GM18861 (cell line): ENCODE measurements around the gene UBTD2.
"Not testable (repeated sequence)": the region's sequence is repeated elsewhere in the genome, so short reads cannot be mapped to it uniquely, and the experiment has no call there.

ENCODE experiments used
- ATAC-seq: cut with Tn5 transposase; IDR thresholded peaks from one replicate; pipeline ENCODE4 v1.9.1; 2021; ENCODE audit not compliant: unreplicated experiment

Gene UBTD2

DNA sequence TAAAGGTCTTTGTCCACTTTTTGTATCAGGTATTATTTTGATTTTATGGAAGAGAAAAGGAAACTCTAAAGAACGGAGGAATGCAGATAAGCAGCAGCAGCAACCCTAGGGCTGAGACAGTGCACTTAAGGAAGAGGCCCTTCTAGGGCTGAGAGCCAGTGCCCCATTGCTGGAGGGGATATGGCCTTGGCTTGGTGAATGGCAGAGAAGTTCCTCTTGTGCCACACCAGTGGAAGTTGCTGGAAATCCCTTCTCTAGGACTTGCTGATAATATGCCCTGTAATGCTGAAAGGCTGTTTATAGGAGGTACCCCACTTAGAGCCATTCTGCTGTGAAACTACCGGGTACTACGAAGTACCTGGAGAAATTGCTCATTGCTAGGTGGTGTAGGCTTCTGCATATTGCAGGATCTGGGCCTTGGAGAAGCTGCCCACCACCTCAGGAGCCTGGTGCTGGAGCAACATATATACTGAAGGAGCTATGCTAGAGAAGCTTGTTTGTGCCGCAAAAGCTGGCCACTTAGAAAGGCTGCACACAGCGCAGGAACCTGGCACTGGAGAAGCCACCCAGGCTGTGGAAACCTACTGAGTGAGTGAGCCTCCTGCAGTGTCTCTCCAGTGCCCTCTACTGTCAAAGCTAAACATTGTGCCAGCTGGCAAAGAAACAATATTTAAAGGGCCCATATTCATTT lies 9.6 kb upstream of the UBTD2 start:
- peak; percentile 93 for ATAC-seq

DNA sequence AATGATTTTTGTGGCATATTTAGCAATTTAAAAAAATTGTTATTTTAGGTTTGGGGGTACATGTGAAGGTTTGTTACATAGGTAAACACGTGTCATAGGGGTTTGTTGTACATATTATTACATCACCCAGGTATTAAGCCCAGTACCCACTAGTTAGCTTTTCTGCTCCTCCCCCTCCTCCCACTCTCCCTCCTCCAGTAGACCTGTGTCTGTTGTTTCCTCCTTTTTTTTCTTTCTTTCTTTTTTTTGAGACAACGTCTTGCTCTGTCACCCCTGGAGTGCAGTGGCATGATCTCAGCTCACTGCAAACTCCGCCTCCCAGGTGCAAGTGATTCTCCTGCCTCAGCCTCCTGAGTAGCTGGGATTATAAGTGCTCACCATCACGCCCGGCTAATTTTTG lies 8.3 kb upstream of the UBTD2 start:
- ATAC-seq: not testable (repeated sequence)

DNA sequence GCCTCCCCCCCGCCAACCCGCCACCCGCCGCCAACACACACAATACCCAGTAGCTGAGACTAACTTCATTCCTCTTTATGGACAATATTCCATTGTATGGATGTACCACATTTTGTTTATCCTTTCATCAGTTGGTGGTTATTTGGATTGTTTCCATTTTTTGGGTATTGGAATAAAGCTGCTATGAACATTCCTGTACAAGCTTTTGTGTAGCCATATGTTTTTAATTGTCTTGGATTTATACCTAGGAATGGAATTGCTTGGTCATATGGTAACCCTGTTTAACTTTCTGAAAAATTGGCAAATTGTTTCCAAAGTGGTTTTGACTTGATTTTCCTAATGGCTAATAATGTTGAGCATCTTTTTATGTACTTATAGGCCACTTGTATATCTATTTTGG lies 4.9 kb upstream of the UBTD2 start:
- ATAC-seq: no peak

DNA sequence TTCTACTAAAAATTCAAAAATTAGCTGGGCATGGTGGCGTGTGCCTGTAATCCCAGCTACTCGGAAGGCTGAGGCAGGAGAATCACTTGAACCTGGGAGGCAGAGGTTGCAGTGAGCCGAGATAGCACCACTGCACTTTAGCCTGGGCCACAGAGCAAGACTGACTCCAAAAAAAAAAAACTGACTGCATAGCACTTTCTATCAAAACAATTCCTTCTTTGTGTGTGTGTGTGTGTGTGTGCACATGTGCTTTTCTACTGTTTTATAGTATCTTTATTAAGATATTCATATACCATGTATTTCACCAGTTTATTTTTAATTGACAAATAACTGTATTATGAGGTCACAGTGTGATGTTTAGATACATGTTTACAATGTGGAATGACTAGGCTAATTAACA lies 3.6 kb upstream of the UBTD2 start:
- not testable (repeated sequence) for ATAC-seq

DNA sequence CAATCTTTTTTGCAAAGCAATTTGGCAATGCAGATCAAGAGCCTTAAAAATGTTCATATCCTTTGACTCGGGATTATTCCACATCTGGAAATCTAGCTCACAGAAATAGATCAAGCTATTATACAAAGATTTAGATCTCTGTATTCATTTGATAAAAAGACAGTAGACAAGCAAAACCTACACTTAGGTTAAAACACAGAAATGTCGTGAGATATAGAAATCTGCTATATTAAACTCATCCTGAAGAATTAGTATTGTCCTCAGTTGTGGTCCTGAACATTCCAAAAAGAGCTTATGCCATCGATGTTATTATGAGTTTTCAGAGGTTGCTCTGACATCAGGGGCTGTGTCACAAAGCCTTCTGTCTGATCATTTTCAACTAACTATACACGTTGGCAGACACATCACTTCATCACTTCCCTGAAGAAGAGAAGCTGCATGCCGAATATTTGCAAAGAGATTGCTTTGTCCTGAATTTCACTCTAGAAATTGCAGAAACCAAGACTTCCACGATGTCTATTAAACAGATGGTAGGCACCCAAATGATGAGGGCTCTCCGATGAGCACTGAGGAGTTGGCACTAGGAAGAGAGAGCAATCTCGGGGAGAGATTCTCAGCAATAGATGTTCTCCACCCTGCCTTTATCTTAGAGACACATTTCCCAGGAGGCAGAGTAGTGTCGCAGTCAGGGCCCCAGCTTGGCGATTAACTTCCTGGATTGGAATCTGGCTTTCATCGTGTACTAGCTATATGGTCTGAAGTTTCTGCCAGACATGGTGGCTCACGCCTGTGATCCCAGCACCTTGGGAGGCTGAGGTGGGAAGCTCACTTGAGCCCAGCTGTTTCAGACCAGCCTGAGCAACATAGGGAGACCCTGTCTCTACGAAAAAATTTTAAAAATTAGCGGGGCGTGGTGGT lies 1.9 kb upstream of the UBTD2 start:
- ATAC-seq: no peak

DNA sequence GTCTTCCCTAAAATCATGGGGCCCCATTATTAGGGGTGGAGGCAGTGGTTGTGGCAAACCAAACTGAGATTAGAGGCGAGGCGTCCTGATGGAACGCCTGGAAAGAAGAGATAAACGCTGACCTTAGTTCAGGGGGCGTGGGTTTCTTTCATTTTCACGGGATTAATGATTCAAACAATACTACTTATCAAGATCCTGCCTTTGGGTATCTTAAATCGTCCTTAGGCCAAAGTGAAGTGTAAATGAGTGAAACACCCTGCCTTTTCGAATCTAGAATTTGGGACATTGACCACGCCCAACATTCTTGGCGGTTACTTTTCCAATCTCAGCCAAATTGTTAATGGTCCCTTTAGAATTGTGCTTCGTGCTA lies 1.0 kb upstream of the UBTD2 start:
- ATAC-seq: no peak

DNA sequence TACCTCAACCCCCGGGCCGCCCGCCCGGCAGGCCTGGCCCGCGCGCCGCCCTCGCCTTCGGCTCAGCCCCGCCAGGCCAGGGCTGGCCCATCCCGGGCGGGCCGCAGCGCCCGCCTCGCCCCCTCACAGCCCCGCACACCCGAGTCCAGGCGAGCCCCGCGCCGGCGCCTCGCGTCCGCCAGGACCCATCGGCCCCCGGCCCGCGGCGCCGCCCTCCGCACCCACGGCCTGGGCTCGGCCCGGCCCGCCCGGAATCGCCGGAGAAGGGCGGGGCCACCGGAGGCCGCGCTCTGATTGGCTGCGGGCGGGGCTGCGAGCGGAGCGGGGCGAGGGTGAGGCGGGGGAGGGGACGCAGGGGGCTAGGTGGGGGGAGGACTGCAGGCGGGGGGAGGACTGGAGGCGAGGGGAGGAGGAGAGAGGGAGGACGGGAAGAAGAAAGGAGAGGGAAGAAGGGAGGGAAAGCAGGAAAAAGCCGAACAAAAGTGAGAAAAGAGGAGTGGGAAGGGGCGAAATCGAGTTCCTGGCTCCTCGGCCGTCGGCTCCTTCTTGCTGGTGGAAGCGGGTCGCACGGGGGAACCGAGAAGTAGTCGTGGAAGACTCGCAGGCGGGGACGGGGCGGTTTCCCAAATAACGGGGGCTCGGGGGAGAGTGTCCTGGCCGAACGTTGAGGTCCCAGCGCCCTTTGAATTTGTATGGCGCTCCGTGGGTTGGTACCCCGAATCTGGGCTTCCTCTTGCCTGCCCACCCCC lies 472 bp upstream of the UBTD2 start:
- peak; percentile 64 for ATAC-seq

DNA sequence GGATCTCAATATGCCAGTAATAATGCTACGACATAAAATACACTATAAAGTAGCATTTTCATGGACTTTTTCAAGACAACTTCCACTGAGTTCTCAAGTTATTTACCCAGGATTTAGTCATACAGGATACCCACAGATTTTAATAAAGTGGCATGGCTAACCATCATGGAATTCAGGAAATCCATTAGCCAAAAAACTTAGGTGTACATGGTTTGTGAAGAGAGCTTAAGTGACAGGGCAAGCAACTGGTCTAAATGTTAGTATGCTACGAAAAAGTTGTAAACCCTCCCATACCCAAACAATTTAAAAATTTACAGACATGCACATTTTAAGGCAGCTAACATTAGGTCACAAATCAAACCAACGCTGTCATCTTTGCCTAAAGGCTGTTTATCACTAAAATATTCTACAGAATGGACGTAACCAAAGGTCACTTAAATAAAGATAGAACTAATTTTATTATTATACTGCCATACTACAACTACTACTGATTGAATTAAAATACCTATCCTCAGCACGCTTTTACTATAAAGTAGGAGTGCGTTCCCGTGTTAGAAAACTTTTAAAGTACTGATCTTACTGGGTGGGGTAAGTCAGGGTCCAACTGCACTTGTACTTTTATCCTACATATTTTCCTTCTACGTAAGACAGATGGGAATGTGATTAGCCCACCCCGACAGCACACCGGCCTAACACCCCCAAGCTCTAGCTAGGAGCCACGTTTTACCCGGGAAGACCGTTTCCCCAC lies 1.1 kb downstream of the UBTD2 start:
- ATAC-seq: no peak

DNA sequence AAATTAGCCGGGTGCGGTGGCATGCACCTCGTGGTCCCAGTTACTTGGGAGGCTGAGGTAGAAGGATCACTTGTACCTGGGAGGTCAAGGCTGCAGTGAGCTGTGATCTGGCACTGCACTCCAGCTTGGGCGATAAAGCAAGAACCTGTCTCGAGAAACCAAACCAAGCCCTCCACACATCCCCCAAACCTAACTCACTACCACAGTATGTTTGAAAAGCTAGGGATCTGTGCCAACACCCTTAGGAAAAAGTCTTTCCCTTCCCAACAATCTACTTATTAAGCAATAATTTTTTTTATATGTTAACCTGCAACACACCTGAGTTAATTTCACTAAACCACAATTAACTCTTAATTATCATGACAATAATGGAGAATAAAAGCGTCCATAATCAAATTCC lies 2.2 kb downstream of the UBTD2 start:
- ATAC-seq: no peak

DNA sequence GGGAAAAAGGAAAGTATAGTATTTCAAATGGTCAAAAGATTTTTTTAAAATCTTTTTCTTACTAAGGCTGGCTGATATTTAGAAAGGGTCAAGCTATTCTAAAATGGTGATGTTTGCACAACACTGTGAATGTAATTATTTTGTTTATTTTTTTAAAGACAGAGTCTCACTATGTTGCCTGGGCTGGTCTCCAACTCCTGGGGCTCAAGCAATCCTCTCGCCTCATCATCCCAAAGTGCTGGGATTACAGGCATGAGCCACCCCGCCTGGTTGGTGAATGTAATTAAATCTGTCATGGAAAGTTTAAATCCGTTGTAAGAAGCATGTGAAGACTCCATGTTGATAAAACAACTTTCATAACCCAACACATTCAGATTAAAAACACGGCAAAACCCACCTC lies 2.6 kb downstream of the UBTD2 start:
- no peak for ATAC-seq

DNA sequence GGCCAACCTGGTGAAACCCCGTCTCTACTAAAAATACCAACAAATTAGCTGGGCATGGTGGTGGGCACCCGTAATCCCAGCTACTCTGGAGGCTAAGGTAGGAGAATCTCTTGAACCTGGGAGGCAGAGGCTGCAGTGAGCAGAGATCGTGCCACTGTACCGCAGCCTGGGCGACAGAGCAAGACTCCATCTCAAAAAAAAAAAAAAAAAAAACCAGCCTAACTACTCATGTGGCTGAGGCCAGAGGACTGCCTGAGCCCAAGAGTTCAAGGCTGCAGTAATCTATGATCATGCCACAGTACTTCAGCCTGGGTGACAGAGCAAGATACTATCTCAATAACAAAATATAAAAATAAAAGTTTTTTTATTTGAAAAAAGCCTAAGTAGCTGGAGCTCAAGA lies 3.2 kb downstream of the UBTD2 start:
- no peak for ATAC-seq

DNA sequence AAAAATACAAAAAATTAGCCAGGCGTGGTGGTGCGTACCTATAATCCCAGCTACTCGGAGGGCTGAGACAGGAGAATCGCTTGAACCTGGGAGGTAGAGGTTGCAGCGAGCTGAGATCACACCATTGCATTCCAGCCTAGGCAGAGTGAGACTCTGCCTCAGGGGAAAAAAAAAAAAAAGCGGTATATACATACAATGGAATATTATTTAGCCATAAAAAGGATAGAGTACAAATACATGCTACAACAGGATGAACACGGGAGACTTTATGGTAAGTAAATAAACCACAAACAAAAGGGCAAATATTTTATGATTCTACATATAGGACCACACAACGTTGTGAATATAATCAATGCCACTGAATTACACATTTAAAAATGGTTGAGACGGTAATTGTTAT lies 5.2 kb downstream of the UBTD2 start:
- ATAC-seq: no peak

DNA sequence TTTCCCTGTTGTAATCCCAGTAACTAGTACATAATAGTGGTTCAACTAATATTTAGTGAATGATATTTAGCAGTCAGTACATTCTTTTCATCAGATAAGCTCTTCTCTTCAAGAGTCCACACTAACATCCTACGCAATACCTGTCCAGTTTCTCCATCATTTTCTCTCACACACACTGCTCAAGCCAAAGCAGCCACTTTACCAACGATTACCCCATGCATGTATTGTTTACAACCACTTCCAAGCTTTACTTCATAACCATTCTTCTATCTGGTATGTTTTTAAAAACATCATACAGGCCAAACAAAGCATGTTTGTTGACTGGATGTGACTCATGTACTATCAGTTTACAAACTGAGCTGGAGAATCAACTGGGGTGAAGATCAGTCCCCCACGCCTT lies 7.3 kb downstream of the UBTD2 start:
- no peak for ATAC-seq

DNA sequence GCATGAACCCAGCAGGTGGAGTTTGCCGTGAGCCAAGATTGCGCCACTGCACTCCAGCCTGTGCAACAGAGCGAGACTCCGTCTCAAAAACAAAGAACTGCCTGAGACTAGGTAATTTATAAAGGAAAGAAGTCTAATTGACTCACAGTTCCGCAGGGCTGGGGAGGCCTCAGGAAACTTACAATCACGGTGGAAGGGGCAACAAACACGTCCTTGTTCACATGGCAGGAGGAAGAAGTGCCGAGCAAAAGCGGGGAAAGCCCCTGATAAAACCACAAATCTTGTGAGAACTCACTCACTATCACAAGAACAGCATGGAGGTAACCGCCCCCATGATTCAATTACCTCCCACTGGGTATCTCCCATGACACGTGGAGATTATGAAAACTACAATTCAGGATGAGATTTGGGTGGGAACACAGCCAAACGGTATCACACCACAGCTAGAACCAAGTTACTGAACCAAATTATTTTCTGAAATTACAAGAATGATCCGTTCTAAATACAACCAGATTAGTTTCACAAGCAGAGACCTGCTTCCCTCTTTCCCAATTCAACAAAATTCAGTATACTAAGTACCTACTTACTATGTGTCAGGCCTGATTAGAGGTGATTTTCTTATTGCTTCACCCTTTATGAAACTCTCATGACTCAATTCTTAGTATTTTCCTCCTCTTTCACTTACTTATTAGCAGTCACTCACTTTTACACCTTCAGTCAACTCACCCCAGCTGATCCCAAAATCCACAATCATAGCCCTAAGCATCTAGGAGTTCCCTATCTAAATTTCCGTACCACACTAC lies 8.4 kb downstream of the UBTD2 start:
- ATAC-seq: no peak

DNA sequence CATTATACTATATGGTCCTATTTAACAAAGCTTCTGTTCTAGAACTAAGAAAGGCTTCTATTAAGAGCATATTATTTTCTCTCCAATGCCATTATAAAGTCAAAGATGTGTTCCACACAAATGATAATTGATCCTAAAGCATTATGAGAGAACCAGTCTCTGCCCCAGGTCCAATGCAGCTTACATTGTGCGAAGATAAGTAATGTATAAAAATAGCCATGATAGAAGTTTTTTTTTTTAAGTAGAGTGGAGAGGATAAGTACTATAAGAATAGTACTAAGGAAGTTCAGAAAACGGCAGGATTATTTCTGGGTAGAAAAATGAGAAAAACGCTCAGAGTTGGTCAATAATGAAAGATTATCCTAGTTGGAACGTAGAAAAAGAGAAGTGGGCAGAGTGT lies 15.6 kb downstream of the UBTD2 start:
- no peak for ATAC-seq

DNA sequence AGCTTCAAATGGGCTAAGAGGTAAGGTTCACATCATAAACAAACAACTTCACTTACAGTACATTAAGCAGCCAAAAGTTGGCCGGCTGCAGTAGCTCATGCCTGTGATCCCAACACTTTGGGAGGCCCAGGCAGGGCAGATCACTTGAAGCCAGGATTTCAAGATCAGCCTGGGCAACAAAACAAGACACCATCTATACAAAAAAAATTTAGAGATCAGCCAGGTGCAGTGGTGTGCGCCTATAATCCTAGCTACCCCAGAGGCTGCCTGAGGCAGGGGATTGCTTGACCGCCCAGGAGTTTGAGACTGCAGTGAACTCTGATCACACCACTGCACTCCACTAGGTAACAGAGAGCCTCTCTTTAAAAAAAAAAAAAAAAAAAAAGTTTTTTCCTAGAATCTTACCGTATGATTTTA lies 16.9 kb downstream of the UBTD2 start:
- no peak for ATAC-seq

DNA sequence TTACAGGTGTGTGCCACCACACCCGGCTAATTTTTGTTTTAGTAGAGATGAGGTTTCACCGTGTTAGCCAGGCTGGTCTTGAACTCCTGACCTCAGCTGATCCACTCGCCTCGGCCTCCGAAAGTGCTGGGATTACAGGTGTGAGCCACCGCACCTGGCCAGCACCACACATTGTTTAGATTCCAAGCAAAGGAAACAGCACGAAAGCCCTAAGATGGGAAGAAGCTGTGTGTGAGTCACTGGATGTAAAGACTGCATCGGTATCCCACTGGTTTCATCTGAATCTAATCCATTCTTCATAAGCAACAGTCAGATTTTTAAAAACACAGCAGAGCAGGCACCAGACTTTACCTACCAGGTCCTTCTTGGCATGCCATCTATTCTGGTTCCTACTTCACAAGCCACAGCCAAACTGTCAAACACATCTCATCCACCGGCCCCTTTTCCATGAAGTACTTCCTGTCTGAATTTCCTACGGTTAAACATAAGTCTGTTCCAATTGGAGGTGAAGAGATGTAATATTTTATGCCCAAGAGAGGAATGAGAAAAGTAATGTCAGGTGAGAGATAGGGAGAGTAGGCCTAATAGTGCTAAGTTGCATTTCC lies 17.4 kb downstream of the UBTD2 start:
- no peak for ATAC-seq

DNA sequence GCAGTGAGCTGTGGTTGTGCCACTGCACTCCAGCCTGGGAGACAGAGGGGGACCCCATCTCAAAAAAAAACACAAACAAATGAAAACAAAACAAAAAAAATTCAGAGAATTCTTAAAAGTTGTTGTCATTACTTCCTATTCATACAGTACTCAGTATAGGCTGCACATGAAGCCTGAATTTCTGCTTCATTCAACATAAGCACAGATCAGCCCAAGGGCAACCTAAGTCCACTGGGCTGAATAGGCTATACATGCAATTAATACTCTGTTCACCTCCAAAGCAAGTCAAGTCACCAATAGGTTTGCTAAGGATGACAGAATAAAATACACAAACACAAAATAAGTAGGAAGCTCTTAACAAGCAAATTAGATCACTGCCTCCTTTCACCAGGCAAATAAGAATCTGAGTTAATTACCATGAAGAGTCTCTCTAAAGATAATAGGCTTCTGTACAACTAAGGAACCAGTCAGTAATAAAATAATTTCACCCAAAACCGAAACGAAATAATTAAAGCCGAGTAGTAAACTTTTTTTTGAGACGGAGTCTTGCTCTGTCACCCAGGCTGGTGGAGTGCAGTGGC lies 18.7 kb downstream of the UBTD2 start:
- no peak for ATAC-seq

DNA sequence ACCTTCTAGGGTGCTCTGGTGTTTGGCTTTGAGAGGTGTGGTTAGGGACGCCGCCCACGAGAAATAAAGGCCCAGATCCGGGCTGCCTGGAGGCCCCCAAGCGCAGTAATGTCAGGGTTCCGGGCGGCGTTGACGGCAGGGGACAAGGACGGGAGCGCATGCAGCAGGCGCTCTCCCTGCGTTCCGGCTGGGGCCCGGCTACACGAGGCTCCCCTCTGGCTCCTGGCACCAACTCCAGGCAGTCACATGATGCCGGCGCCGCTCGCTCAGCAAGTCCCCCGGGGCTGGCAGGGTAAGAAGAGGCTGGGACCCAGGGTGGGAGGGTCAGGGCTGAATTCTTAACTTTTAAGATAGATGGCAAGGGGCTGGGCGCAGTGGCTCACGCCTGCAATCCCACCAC lies 28.1 kb downstream of the UBTD2 start:
- no peak for ATAC-seq

DNA sequence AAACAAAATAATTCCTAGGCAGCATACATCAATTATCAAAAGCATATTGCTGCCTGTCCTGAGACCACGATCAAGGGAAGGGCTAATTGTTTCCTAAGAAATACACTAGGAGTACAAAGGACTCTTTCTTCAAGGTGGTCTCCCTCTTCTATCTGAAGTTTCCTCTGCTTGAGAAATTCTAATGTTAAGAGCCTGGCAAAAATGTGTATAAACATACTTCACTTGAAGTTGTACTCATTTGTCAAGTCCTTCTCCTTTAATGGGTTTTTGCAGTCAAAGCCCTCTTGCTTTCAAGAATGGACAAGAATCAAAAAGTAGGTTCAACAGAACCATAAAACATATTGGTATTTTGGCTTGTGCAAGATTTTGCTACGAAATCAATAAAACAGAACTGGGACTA lies 31.1 kb downstream of the UBTD2 start:
- no peak for ATAC-seq
